NCI-H1092 (cell line): ENCODE data around the gene HHAT.

Experiments used
- DNase-seq: peaks from one replicate; lab custom pipeline; 2025; lab: John Stamatoyannopoulos, UW

The HHAT gene

GRCh38 chr1:210487021-210487420 is 158.3 kb downstream of the HHAT start:
- DNase-seq = no peak

- no peak for DNase-seq
These were observed 160.8 kb downstream of the HHAT start for GRCh38 chr1:210489491-210489890.

GRCh38 chr1:210490781-210491180 is 162.1 kb downstream of the HHAT start:
- no peak for DNase-seq

- no peak for DNase-seq
These were observed 167.4 kb downstream of the HHAT start for GRCh38 chr1:210496063-210496462.

- no peak for DNase-seq
These were observed 171.3 kb downstream of the HHAT start for GRCh38 chr1:210499956-210500355.

- DNase-seq = no peak
These were observed 172.1 kb downstream of the HHAT start for GRCh38 chr1:210500831-210501230.

- DNase-seq = no peak
These were observed 175.6 kb downstream of the HHAT start for GRCh38 chr1:210504286-210504685.

- DNase-seq = no peak
These were observed 177.1 kb downstream of the HHAT start for GRCh38 chr1:210505601-210506496.

- DNase-seq = no peak
These were observed 178.0 kb downstream of the HHAT start for GRCh38 chr1:210506689-210507088.

- no peak for DNase-seq
These were observed 187.5 kb downstream of the HHAT start for GRCh38 chr1:210516092-210516656.

GRCh38 chr1:210516697-210517459 is 188.2 kb downstream of the HHAT start:
- no peak for DNase-seq

GRCh38 chr1:210523830-210524229 is 195.1 kb downstream of the HHAT start:
- no peak for DNase-seq

- DNase-seq = no peak
These were observed 197.2 kb downstream of the HHAT start for GRCh38 chr1:210525716-210526454.

GRCh38 chr1:210527091-210527490 is 198.4 kb downstream of the HHAT start:
- no peak for DNase-seq

- no peak for DNase-seq
These were observed 202.9 kb downstream of the HHAT start for GRCh38 chr1:210531475-210532222.

- DNase-seq = no peak
These were observed 203.5 kb downstream of the HHAT start for GRCh38 chr1:210532223-210532598.

- DNase-seq = no peak
These were observed 207.1 kb downstream of the HHAT start for GRCh38 chr1:210535761-210536160.

GRCh38 chr1:210536254-210536961 is 207.7 kb downstream of the HHAT start:
- DNase-seq = peak; percentile 70

- no peak for DNase-seq
These were observed 211.6 kb downstream of the HHAT start for GRCh38 chr1:210540288-210540687.

- DNase-seq = no peak
These were observed 213.1 kb downstream of the HHAT start for GRCh38 chr1:210541680-210542358.
